Testis (tissue), 2 donors: Measurements from ENCODE around the gene REC8.

Experiments
- CTCF ChIP-seq, 3 experiments: fragments of 450-650 bp in 2 of 3; fragments of 200-600 bp in 1 of 3; sonication (generic) in 1 of 3; IDR thresholded peaks; one replicate each; pipeline ENCODE4 v1.5.1; 2016 to 2019; ENCODE audit warnings: antibody characterized with exemption in 3 of 3, mild to moderate bottlenecking in 2 of 3, moderate library complexity in 1 of 3
- POLR2A ChIP-seq: fragments of 450-650 bp; IDR thresholded peaks from one replicate; pipeline ENCODE4 v1.6.1; 2017; ENCODE audit warnings: antibody characterized with exemption, mild to moderate bottlenecking, moderate library complexity

DNA sequence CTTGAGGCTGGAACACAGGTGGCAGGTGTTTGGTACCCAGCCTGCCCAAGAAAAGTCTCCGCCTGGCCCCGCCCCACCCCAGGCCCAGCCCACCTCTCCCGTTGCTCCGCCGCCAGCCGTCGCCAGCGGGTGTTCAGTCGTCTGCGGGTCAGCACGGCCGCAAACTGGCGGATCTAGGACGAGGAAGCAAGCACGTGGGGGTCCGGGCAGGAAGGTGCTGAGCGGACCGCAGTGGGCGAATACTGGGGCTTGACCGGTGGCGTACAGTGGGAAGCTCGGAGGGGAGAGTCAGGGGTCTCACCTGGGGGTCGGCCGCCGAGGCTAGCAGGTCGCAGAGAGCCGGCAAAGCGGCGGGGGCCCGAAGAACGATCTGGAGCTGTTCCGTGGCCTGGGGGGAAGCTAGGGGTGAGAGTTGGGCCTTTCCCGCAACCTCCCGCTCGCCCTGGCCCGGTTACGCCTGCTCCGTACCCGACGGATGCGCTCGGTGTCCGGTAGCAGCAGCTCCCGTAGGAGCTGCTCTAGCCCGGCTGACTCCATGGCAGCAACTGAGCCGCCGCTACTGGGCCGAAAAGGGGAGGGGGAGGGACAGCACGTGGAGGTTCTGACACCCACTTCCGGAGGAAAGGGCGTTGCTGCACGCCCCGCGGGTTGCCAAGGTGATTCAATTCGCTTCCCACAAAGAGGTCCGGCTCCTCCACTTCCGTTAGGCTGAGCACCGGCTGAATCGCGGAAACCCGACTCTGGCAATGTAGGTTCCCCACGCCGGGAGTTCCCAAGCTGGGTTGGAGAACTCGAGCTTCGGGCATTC lies 16.6 kb downstream of the REC8 start, which contains the start of gene IPO4:
- TF ChIP-seq POLR2A (no peak), CTCF (IDR thresholded peaks at IDR 0.05) (no peak)
